DMS 273 treated with DMSO at 0.1 percent for 48 hours (cell line): ENCODE measurements around the gene CADM4.
A peak's percentile ranks its signal among the peaks of the same experiment; 100 is the strongest.

Experiments used
- DNase-seq: peaks from one replicate; lab custom pipeline; 2025; lab: John Stamatoyannopoulos, UW

Gene CADM4

DNA sequence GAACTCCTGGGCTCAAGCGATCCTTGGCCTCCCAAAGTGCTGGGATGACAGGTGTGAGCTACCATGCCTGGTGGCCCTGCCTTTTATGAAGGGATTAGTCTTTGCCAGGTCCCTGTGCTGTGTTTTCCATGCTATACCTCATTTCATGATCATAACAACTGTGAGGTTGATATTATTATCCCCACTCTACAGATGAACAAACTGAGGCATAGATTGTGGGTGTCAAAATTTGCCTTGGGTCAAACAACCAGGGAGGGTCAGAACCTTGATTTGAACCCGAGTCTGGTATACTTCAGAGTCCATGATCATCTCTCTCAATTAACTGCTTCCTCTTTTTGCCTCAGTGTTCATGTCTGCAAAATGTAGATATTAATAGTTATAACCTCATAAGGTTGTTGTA is 57.2 kb downstream of the CADM4 start:
- no peak for DNase-seq

DNA sequence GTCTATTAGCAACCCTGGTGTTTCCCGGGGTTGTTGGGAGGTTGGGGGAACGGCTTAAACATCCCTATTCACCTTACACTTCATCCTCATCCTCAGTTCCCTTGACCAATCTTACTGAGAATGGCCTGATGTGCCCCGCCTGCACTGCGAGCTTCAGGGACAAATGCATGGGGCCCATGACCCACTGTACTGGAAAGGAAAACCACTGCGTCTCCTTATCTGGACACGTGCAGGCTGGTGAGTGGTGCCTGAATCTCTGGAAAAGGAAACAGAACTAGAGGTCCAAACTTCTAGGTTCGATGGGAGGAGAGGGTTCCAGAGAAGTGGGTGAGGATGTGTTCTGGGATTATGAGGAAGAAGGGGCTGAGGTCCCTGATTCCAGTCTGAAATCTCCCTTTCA is 58.2 kb downstream of the CADM4 start:
- no peak for DNase-seq

DNA sequence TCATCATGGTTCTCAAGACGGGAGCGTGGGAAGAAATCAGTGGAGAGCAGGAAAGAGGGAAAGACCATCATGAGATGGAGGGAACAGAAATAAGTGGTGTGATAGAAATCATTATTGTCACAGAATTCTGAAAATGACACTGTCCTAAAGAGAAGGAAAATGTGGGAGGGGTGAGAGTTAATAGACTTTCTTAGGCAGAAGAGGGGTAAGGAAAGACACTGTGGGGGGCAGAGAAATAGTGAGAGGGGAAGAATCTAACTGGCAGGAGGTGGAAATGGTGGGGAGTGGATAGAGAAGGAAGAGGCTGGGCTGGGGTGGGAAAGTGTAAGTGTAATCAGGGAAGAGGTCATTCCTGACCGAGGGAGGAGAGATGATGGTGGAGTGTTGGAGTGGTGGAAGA is 60.9 kb downstream of the CADM4 start:
- no peak for DNase-seq

- DNase-seq, result no peak
Measured at GRCh38 chr19:43575955-43576878, 63.4 kb downstream of the CADM4 start.

DNA sequence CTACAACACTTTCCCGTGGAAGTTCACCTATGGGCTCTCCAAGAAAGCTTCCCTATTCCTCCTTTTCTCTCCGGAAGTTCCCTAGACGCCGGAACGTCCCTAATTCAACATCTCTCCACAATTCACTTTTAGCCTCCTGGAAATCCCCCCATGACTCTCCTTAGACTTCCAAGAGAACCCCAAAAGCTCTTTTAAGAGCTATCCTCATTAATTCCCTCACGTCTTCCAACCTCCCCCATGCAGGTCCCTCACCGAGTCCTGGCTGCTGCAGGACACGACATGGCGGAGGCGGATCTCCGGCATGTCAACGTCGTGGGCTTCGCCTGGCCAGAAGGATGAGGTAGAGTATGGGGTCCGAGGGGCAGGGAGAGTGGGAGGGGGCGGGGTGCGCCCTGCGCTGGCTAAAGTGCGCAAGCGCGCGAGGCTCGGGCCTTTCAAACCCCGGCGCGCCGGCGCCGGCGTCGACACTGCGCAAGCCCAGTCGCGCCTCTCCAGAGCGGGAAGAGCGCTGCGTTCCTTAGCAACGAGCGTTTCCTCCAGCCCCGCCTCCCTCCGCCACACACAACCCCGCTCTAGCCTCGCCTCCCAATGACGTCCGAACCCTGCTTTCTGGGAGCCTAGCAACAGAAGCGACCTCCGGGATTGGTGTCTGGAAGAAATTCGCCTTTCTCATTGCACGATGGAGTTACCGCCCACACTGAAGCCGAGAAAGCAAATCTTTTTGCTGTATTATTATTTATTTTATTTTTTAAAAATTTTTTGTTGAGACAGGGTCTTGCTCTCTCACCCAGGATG is 64.3 kb downstream of the CADM4 start, which contains the start of the genes PINLYP and XRCC1:
Gene PINLYP, plus strand, starts transcription at position 646 of the 795 bp plus-strand sequence. CDS start 1,391 bp downstream, outside the sequence.
Gene XRCC1, minus strand, starts transcription at position 372 of the 795 bp plus-strand sequence. Its CDS starts 69 bp downstream, at position 303.
- DNase-seq, result peak; percentile 96

DNA sequence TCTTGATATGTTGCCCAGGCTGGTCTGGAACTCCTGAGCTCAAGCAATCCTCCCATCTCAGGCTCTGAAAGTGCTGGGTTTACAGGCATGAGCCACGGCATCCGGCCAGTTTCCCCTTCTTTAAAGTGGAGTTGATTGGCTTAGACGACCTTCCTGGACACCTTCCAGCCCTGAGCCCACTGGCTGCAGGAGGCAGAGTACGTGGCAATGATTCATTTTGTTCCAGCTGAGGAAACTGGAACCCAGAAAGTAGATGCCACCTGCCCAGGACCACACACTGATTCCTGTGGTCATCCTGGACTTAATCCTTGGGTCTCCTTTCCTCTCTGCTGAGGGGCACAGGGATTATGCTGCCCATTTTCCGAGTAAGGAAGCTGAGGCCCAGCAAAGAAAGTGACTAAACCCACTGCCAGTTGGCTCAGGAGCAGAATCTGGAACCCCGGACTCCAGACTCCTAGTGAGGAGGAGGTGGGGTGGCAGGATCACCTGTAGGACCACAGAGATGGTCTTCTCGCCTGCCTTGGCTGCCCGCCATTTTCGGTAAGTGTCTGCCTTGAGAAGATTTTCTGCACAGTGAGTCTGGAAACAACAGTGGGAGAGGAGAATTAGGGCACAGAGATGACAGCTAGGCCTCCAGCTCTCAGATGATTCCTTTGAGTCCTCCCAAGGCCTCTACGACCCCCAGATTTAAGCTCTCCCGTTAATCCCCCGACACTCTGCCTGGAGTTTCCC is 65.1 kb downstream of the CADM4 start:
- no peak for DNase-seq
